DMS 273 (cell line): ENCODE measurements around the gene KREMEN2.

Experiments
- DNase-seq: peaks from one replicate; lab custom pipeline; 2025; ENCODE audit not compliant: unreplicated experiment; lab: John Stamatoyannopoulos, UW

Gene KREMEN2

DNA sequence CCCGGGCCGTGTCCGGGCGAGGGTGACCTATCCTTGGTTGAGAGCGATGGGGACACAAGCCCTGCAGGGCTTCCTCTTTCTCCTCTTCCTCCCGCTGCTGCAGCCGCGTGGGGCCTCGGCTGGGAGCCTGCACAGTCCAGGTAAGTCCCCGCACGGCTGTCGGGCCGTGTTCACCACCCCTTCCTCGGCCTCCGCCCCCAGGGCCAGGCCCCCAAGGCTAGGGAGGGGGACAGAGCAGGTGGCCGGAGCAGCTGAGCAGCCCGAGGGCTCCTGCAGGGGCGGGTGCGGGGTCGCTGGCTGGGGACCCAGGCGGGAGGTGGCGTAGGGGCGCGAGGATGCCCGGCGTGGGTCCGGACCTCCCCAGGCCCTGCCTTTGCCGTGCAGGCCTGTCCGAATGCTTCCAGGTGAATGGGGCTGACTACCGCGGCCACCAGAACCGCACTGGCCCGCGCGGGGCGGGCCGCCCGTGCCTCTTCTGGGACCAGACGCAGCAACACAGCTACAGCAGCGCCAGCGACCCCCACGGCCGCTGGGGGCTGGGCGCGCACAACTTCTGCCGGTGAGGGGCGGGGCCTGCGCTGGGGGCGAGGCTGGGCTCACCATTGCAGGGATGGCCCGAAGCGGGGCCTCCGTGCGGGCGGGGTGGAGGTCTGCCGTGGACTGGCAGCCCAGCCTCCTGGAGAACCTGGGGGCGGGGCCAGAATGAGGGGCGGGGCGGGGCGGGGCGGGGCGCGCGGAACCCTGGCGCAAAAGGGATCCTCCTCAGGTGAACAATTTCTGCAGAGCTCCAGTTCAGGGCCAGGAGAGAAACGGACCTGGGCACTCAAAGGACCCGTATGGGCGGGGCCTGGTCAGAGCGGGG lies 631 bp downstream of the KREMEN2 start:
- peak; percentile 94 for DNase-seq

DNA sequence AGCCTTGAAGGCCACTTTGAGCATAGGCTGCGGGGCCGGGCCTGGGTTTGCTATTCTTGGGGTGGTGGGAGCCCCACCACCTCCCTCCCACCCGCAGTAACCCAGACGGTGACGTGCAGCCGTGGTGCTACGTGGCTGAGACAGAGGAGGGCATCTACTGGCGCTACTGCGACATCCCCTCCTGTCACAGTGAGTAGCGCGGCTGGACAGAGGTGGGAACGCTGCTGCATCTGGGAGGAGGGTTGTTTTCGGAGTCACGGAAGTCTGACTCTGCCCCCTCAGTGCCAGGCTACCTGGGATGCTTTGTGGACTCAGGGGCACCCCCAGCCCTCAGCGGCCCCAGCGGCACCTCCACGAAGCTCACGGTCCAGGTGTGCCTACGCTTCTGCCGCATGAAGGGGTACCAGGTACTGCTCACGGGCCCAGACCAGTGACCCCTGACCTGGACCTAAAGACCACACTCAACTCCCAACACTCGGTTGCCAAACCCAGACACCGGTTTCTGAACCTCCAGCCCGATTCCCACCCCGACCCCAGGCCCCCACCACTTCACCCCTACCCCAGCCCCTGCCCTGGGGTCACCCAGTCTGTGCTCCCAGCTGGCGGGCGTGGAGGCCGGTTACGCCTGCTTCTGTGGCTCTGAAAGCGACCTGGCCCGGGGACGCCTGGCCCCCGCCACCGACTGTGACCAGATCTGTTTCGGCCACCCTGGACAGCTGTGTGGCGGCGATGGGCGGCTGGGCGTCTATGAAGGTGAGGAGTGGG lies 2.1 kb downstream of the KREMEN2 start:
- no peak for DNase-seq

DNA sequence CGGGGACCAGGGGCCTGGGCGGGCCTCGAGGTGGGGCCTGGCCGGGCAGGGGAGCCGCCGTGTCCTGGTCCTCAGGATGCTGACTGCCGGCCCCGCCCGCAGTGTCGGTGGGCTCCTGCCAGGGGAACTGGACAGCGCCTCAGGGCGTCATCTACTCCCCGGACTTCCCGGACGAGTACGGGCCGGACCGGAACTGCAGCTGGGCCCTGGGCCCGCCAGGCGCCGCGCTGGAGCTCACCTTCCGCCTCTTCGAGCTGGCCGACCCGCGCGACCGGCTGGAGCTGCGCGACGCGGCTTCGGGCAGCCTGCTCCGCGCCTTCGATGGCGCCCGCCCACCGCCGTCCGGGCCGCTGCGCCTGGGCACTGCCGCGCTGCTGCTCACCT lies 2.7 kb downstream of the KREMEN2 start:
- no peak for DNase-seq

DNA sequence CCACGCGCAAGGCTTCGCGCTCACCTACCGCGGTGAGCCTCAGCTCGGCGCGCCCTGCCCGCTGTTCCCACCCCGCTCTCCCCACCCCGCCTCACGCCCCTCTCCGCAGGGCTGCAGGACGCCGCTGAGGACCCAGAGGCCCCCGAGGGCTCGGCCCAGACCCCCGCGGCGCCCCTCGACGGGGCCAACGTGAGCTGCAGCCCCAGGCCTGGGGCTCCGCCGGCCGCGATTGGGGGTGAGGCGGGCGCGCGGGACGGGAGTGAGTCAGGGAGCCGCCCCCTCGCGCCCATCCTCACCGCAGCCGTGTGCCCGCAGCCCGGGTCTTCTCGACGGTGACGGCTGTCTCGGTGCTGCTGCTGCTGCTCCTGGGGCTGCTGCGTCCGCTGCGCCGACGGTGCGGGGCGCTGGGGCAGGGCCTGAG lies 3.1 kb downstream of the KREMEN2 start:
- no peak for DNase-seq

DNA sequence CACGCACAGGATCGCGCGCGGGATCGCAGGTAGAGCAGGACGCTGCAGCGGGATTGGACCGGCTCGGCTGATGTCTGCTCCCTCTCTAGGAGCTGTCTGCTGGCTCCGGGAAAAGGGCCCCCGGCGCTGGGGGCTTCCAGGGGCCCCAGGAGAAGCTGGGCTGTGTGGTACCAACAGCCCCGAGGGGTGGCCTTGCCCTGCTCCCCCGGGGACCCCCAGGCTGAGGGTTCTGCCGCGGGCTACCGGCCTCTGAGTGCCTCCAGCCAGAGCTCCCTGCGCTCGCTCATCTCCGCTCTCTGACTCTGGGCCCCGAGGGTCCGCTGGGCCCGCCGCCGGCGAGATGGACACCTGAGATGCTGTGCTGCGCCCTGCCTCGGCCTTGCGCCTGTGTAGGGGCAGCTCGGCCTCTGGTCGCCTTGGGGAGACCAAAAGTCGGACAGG lies 3.7 kb downstream of the KREMEN2 start:
- no peak for DNase-seq

DNA sequence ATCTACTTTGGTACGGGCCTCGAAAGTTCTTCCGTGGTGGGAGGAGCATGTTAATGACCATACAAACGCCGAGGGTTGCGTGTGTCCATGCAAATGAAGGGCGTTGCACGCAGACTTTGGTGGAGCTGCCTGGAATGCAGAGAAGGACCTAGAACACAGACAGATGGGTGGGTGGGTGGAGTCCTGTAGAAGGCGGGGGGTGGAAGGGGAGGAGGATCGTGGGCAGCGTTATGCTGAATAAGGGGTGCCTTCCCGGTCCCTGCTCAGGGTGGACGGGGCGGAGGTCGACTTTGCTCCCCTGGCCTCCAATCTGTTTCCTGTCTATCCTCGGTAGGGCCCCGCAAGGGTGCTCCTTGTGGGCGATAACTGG lies 4.3 kb downstream of the KREMEN2 start:
- peak; percentile 69 for DNase-seq

DNA sequence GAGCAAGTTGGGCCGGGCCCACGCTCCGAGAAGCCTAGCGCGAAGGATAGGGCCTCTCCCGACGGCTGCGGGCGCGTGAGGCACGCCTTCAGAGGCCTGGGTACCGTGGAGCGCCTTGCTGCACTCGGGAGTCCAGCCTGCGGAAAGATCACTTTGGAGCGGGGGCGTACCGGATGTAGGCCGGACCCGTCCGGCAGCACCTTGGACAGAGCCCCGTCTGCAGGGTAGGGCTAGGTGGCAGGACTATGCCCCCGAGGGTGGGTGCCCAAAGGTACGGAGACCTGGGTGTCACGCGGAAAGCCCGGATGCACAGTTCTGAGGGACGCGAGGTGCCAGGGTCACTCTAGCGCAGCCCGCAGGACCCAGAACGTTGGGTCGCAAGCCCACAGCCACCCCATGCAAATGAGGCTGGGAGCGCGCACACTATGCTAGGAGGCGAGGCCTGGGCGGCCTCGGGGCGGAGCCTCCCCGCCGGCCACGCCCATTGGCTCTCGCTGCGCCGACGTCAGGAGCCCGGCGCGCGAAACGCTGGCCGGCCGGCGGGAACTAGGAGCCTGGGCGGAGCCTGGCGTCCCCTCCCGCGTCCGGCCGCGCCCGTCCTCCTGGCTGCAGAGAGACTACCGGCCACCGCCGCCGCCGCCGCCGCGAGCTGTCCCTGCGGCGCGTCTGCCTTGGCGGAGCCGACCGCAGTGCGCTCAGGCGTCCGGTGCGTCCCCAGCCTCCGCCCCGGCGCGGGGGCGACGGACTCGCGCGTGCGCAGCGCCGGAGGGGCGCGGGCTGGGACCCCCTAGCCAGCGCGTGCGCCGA lies 4.9 kb downstream of the KREMEN2 start, which contains the start of gene PAQR4:
TSS of gene PAQR4 (plus strand) at position 611 of the 807 bp plus-strand sequence. CDS start 327 bp downstream, outside the sequence.
- DNase-seq = peak; percentile 97

DNA sequence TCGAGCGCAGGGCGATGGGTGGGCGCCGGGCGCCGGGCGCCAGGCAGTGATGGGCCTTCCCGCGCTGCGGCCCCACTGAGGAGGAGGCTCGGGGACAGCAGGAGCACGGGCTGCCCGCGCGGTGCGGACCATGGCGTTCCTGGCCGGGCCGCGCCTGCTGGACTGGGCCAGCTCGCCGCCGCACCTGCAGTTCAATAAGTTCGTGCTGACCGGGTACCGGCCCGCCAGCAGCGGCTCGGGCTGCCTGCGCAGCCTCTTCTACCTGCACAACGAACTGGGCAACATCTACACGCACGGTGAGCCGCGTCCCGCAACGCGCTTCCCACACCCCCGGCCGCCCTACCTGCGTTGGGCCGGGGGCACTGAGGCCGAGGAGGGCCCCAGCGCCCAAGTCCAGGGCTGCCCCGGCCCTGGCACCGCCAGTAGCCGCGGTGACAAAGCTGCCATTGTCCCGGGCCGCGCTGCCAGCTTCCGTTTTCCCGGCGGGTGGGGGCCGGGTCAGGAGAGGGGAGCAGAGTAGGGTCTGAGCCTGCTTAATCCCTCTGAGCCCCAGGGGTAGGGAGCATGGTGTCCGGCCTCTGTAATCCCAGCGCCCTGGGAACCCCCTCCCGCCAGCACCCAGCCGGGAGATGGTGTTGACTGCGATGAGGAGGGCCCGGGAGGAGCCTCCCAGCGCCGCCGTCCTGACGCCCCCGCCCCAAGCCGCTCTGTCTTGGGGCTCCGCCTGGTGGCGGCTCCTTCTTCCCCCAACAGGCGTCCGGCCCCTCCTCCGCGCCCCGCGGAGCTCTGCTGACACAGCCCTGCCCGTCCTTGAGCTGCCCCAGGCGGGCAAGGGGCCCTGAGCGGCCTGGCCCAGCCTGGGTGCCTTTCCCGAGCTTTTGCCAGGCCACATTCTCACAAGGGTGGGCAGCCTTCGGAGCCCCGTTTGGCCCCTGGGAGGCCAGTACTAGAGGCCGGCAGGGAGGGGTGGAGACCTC lies 5.8 kb downstream of the KREMEN2 start:
- peak; percentile 91 for DNase-seq

DNA sequence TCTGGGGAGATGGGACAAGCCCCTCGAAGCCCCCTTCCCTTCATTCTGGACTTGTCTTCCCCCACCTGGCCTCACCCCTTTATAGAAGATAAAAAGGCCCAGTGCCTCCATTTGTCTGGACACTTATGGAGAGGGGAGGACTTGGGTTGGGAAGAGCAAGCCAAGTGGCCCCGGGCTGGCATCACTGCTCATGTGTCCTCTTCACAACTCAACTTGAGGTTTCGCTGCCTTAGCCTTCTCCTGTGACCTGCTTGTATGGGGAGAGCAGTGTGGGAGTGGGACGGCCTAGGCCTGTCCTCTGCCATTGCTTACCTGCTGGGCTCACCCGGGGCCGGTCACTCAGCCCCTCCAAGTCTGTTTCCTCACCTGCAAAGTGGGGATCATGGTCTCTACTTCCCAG lies 6.5 kb downstream of the KREMEN2 start:
- no peak for DNase-seq

DNA sequence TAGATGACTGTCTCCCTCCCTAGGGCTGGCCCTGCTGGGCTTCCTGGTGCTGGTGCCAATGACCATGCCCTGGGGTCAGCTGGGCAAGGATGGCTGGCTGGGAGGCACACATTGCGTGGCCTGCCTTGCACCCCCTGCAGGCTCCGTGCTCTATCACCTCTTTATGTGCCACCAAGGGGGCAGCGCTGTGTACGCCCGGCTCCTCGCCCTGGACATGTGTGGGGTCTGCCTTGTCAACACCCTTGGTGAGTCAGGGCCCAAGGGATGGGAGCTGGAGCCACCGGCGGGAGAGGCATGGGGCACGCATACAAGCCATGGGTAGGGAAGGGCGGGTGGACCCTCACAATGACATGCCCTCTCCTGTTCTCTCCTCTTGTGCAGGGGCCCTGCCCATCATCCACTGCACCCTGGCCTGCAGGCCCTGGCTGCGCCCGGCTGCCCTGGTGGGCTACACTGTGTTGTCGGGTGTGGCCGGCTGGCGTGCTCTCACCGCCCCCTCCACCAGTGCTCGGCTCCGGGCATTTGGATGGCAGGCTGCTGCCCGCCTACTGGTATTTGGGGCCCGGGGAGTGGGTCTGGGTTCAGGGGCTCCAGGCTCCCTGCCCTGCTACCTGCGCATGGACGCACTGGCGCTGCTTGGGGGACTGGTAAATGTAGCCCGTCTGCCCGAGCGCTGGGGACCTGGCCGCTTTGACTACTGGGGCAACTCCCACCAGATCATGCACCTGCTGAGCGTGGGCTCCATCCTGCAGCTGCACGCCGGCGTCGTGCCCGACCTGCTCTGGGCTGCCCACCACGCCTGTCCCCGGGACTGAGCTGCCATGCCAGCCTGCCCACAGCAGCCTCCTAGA lies 7.3 kb downstream of the KREMEN2 start:
- no peak for DNase-seq

DNA sequence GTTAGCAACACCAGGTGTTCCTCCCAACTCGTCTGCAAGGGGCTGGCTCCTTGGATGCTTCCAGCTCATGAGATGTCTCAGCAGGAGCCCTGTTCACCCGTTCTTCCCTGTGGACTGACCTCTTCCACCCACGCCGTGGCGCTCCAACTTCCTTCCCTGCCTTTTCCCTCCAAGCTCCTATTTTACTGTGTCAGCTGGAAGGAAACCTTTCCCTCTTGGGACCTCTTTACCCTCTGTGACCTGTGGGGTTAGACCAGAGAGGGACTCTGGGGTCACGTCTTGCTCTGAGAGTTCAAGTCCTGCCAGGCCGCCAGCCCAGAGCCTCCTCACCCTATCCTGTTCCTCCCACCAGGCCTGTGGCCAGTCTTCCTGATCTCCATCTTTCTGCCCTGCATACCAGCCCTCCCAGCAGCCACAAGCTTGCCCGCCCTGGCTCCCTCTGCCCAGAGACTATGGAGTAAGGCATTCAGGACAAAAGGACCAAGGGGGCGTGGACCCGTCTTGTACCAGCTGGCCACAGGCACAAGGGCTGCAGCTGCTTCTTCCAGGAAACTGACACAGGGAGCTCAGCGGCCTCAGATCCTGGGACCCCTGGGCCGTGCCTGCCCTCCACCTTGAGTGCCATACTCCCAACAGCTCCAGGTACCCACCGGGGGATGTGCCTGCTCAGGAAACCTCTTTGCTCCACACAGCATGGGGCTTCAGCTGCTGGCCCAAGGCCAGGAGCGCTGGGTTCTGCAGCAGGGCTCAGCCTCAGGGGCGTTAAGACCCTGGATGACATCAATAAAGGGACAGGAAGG lies 8.1 kb downstream of the KREMEN2 start:
- peak; percentile 64 for DNase-seq

DNA sequence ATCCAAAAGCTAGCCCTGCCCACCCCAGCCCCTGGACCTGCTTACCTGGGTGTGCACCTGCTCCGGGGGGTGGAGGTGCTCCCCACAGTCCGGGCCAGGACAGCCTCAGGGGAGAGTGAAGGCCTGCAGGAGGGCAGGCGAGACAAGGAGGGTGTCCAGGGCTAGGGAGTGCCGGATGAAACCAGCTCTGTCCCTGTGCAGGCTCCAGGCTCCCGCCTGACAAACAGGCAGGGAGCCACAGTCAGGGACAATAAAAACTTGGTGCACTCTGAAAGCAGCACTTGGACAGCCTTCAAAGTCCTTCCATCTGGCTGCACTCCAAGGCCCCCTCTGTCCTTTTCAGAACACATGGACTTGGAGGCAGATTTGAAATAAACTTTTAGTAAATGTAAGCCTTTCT lies 9.0 kb downstream of the KREMEN2 start:
- peak; percentile 38 for DNase-seq

DNA sequence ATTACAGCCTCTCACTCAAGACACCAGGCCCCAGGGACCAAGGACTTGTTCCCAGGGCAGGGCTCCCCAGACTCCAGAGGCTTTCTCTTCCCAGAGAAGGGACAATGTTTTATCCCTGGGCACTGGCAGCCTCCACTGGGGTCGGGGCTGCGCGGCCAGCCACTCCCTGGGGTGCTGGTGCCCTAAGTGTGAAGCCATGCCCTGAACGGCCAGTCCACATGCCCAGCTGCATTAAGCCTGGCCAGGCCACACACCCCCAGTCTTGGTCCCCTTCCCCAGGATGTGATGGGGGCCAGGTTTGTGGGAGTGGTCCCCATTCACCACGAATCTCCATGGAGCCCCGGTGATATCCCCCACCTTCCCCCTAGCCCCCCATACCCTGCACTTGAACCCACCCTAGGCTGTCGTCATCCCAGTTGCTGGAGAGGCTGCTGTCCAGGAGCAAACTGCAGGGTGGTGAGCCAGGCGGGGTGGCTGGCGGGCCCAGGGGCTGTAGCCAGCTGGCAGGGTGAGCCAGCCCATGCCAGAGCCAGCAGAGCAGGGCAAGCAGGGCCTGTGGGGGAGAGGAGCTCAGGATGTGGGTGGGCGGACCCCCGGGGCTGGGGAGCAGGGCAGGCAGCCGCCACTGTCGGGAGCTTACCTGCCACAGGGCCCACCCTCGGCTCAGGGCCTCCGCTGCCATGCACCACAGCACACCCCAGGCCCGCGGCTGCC lies 9.7 kb downstream of the KREMEN2 start:
- no peak for DNase-seq

DNA sequence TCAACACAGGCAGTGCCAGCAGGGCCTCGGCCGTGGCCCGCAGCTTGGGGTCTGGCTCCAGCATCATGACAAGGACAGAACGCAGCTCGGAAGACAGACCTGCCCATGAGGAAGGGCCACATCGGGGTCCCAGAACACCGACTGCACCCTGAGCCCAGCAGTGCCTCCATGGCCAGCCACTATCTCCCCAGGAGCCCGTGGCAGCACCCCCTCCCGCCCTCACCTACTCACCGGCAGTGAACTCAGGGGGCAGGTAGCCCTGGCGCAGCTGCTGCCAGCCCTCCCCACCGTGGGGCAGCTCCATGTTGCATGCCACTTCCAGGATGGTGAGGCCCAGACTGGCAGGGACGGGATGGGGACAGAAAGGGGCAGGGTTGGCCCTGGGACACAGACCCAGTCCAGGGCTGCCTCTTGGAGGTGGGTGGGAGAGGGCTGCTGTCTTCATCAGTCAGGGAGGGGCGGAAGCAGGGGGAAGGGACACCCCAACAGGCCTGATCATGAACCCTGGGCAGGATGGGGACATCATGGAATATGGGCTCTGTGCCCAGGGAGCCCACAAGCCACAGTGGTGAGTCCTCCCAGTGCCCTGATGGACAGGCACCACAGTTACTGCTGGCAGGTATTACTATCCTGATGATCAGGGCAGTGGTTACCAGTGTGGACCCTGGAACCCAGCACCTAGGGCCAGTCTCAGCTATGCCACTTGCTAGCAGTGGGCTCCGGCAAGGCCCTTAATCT lies 10.4 kb downstream of the KREMEN2 start:
- no peak for DNase-seq

DNA sequence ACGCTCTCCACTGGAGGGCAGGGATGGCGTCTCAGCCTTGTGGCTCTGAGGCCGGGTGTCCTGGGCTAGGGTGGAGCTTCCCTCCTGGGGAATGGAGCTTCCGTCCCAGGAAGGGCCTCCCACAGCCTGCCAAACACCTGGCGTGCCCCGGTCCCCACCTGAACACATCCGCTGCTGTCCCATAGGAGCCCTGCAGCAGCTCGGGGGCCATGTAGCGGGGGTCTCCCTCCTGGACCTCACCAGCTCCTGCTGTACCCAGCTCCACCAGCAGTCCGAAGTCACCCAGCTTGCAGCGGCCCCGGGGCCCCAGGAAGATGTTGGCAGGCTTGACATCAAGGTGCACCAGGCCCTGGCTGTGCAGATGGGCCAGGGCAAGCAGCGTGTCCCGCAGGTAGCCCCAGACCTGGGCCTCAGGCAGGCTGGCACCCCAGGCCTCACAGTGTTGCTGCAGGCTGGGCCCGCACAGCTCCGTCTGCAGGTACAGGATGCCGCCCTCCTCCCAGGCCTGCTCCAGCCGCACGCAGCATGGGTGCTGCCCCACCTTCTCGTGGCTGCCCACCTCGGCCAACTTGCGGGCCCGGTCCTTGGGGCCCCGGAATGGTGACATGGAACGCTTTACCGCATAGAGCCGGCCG lies 11.2 kb downstream of the KREMEN2 start:
- no peak for DNase-seq

DNA sequence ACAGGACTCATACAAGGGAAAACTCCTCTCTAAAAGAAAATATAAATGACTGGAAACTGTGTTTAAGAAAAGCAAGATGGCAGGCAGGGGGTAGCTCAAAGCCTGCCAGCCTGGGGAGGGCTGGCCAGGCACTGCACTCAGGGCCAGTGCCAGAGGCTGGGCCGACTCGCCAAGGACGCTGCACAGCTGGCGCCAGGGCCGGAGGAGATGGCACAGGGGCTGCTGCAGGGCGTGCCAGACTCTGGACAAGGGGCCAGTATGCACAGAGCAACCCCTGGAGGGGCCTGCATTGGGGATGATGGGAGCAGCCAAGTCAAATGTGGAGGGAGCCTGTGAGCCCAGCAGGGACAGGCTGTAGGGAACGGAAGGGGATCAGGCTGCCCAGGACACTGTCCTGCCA lies 12.1 kb downstream of the KREMEN2 start:
- DNase-seq = no peak

DNA sequence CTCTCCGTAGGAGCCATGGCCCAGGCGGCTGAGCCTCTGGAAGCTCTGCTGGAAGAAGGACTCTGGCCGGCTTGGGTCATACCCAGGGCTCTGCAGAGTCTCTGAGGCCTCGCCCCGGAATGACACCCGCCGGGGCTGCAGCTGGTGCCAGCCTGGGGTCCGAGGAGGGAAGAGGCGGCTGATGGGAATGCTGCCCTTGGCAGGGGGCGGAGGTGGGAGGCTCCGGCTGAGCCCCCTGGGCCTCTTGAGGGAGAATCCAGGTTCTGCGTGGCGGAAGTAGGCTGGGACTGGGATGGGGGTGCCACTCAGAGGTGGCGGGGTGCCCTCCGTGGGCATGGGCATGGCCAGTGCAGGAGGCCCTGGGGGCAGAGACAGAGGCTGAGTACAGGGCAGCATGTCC lies 12.6 kb downstream of the KREMEN2 start:
- no peak for DNase-seq
